Astrocyte of the cerebellum (primary cell): ENCODE data around the gene POLE4.

ENCODE experiments used
- DNase-seq: peaks from one replicate; pipeline ENCODE4 v3.0.0-alpha.2; 2011; ENCODE audit warnings: low read depth
- H3K4me3 ChIP-seq: 2 replicates; pipeline ENCODE4 v1.5.1; 2011; ENCODE audit warnings: mild to moderate bottlenecking, low read depth, low read length, moderate library complexity
- in situ Hi-C: cut with HindIII; loops from 2 replicates; pipeline ENCODE4 v1.10.0; 2017; ENCODE audit warnings: low sequenced_read_pairs
- TF ChIP-seq, protein P1 (sequence below): IDR thresholded peaks from 2 replicates; pipeline ENCODE4 v1.5.1; 2012; ENCODE audit warnings: low read length, low read depth, moderate library complexity, mild to moderate bottlenecking; ENCODE audit errors: missing control alignments

Gene POLE4

GRCh38 chr2:74959106-74959751 lies 786 bp downstream of the POLE4 start:
- H3K4me3 ChIP-seq = peak overlapping the region; percentile 56
- TF ChIP-seq, protein P1, sequence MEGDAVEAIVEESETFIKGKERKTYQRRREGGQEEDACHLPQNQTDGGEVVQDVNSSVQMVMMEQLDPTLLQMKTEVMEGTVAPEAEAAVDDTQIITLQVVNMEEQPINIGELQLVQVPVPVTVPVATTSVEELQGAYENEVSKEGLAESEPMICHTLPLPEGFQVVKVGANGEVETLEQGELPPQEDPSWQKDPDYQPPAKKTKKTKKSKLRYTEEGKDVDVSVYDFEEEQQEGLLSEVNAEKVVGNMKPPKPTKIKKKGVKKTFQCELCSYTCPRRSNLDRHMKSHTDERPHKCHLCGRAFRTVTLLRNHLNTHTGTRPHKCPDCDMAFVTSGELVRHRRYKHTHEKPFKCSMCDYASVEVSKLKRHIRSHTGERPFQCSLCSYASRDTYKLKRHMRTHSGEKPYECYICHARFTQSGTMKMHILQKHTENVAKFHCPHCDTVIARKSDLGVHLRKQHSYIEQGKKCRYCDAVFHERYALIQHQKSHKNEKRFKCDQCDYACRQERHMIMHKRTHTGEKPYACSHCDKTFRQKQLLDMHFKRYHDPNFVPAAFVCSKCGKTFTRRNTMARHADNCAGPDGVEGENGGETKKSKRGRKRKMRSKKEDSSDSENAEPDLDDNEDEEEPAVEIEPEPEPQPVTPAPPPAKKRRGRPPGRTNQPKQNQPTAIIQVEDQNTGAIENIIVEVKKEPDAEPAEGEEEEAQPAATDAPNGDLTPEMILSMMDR = no peak
- in situ Hi-C loops = no loop called here
- no peak for DNase-seq

- in situ Hi-C loops = no loop called here
- DNase-seq = no peak
- TF ChIP-seq, protein P1 = no peak
- no peak overlapping the region for H3K4me3 ChIP-seq
These were observed 8.4 kb downstream of the POLE4 start for GRCh38 chr2:74966887-74967286.

DNA sequence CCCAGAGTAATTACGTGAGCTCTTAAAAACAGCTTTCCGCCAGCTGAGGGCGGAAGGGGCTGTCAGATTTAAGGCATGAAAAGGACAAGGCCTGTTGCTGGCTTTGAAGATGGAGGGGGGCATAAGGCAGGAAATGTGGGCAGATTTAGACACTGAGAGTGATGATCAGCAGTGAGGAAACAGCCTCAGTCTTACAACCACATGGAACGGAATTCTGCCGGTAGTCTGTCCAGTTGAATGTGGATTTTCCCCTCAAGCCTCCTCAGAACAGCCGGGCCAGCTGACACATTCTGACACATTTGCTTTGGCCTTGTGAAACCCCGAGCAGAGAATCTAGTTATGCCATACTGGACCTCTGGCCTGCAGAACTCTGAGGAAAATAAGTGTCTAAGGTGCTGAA lies 16.6 kb downstream of the POLE4 start:
- DNase-seq = no peak
- in situ Hi-C loops = no loop called here
- TF ChIP-seq, protein P1 = no peak
- H3K4me3 ChIP-seq = no peak overlapping the region

GRCh38 chr2:74979844-74980243 lies 21.4 kb downstream of the POLE4 start:
- H3K4me3 ChIP-seq = no peak overlapping the region
- TF ChIP-seq, protein P1 = no peak
- in situ Hi-C loops = no loop called here
- DNase-seq = no peak

- no peak for DNase-seq
- in situ Hi-C loops = no loop called here
- TF ChIP-seq, protein P1 = no peak
- no peak overlapping the region for H3K4me3 ChIP-seq
These were observed 24.1 kb downstream of the POLE4 start for GRCh38 chr2:74982577-74982976.

DNA sequence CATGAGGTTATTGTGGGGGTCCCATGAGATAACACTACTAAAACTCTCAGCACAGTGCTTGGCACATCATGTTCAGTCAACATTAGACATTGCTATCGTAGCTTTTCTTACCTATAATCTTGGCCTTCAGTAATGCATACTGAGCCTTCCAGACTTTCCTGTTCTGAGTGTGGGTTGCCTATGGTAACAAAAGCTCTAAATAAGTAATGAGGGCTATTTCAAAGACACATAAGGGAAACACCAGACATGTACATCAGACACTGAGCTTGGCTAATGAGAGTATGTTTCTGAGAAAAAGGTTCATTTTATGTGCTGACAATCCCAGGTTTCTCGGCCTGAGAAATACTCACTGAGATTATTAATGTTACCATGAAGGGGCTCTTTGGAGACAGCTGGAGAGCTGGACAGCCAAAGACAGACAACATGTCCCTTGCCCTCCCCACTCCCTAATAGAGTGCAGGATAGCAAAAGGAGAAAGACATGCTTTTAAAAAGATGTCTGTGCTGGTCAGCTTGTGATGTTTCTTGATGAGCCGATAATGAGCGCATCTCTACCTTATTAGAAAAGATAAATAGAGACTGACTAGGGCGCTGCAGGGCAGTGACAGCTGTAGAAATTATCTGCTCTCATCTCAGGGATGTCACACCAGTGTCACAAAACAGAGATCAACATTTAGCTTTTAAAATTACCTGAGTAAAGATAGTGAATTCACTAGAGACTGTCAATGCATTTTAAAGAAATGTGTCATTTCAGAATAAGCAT lies 25.4 kb downstream of the POLE4 start:
- in situ Hi-C loops = no loop called here
- TF ChIP-seq, protein P1 = no peak
- H3K4me3 ChIP-seq = no peak overlapping the region
- no peak for DNase-seq
